Fibroblast of lung (primary cell): ENCODE data around the gene HDC. TPM values are rescaled to one million over a fixed set of nuclear protein-coding genes. Genes with fewer than 3 reads are reported as not detected.

Experiments used
- DNase-seq, 2 donors: peaks; one replicate each; pipeline versions ENCODE4 v3.0.0 to v3.0.0-alpha.2; 2010; ENCODE audit warnings: low read depth in 2 of 2
- H2AFZ ChIP-seq: 2 replicates; pipeline ENCODE4 v1.5.1; 2012; ENCODE audit warnings: low read length, control low read depth, inconsistent platforms
- H3K27ac ChIP-seq: 2 replicates; pipeline ENCODE4 v1.5.1; 2011; ENCODE audit warnings: low read length, control low read depth; ENCODE audit not compliant: insufficient read depth
- H3K27me3 ChIP-seq: 2 replicates; pipeline ENCODE4 v1.5.1; 2011; ENCODE audit warnings: mild to moderate bottlenecking, low read length; ENCODE audit not compliant: control insufficient read depth, insufficient read depth
- H3K36me3 ChIP-seq: 2 replicates; pipeline ENCODE4 v1.5.1; 2011; ENCODE audit warnings: low read length; ENCODE audit not compliant: control insufficient read depth, insufficient read depth
- H3K4me1 ChIP-seq: 2 replicates; pipeline ENCODE4 v1.5.1; 2011; ENCODE audit warnings: low read length; ENCODE audit not compliant: control insufficient read depth, insufficient read depth; ENCODE audit errors: extremely low read depth
- H3K4me2 ChIP-seq: 2 replicates; pipeline ENCODE4 v1.5.1; 2011; ENCODE audit warnings: low read length, control low read depth; ENCODE audit not compliant: insufficient read depth; ENCODE audit errors: extremely low read depth
- H3K4me3 ChIP-seq, 4 experiments: fragments of 200-600 bp in 1 of 4; sonication (generic) in 1 of 4; replicated peaks in 1 of 4; 2 replicates each; pipeline ENCODE4 v1.5.1; 2011 to 2016; ENCODE audit warnings: low read length in 4 of 4, low read depth in 3 of 4, mild to moderate bottlenecking in 3 of 4, control low read depth in 2 of 4, inconsistent platforms in 1 of 4, mixed read lengths in 1 of 4; ENCODE audit not compliant: insufficient read depth in 1 of 4; ENCODE audit errors: control extremely low read depth in 1 of 4
- H3K79me2 ChIP-seq: 2 replicates; pipeline ENCODE4 v1.5.1; 2012; ENCODE audit warnings: mild to moderate bottlenecking, low read length, inconsistent platforms; ENCODE audit not compliant: control insufficient read depth, insufficient read depth
- H3K9ac ChIP-seq: 2 replicates; pipeline ENCODE4 v1.5.1; 2011; ENCODE audit warnings: mild to moderate bottlenecking, low read length, control low read depth; ENCODE audit not compliant: insufficient read depth
- H3K9me3 ChIP-seq: 2 replicates; pipeline ENCODE4 v1.5.1; 2012; ENCODE audit warnings: low read depth, low read length; ENCODE audit not compliant: control insufficient read depth, insufficient read depth
- H4K20me1 ChIP-seq: 2 replicates; pipeline ENCODE4 v1.5.1; 2011; ENCODE audit warnings: low read length; ENCODE audit not compliant: control insufficient read depth, insufficient read depth; ENCODE audit errors: extremely low read depth
- EZH2 ChIP-seq: IDR thresholded peaks from 2 replicates; pipeline ENCODE4 v1.5.1; 2012; ENCODE audit warnings: low read length, control low read depth, mild to moderate bottlenecking; ENCODE audit errors: missing control alignments
- polyA plus RNA-seq, 2 donors: library from polyadenylated mRNA; depleted of rRNA in 1 of 2; stranded (reverse) in 1 of 2; unstranded in 1 of 2; fragments of >200 nt; gene quantifications; 2 replicates each; pipeline ENCODE4 v1.2.1, GENCODE V29; 2011 to 2012; ENCODE audit warnings: missing spikeins in 1 of 2
- total RNA-seq: library from RNA; depleted of rRNA; stranded (reverse); fragments of >200 nt; gene quantifications from 2 replicates; pipeline ENCODE4 v1.2.1, GENCODE V29; 2014
- TF ChIP-seq, protein P1 (sequence below), 2 donors: IDR thresholded peaks in 1 of 2; conservative IDR thresholded peaks in 1 of 2; 1 replicate in 1 of 2; 2 replicates in 1 of 2; pipeline ENCODE4 v1.5.1; 2011 to 2012; ENCODE audit warnings: low read length in 2 of 2, control low read depth in 1 of 2, inconsistent platforms in 1 of 2, low read depth in 1 of 2, mild to moderate bottlenecking in 1 of 2

Gene HDC
- total and polyA plus RNA-seq, 2 donors (not counting 1 experiment from before 2014, with no cell fraction given) = not detected

DNA sequence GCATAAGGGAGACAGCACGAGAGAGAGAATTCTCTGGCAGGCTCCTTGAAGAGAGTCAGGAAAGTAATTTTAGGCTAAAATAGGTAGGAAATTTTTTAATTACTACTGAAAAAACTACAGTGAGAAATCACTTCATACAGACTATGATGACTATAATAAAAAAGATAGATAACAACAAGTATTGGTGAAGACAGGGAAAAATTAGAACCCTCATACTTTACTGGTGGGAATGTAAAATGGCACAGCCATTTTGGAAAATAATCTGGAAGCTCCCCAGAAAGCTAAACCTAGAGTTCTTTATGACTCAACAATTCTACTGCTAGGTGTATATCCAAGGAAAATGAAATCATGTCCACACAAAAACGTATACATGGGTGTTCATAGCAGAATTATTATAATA lies 2.1 kb upstream of the HDC start:
- Histone ChIP-seq H3K27ac (no peak overlapping the region), H3K79me2 (no peaks in the 10 kb centered on the region), H4K20me1 (no peaks in the 10 kb centered on the region), H3K4me2 (no peak overlapping the region), H2AFZ (no peak overlapping the region), H3K27me3 (peaks cover under 1% of the 10 kb centered on the region), H3K9ac (no peak overlapping the region), H3K9me3 (no peaks in the 10 kb centered on the region), H3K36me3 (no peaks in the 10 kb centered on the region), H3K4me1 (no peaks in the 10 kb centered on the region), H3K4me3 (no peak overlapping the region)
- TF ChIP-seq EZH2 = no peak
- TF ChIP-seq, protein P1, sequence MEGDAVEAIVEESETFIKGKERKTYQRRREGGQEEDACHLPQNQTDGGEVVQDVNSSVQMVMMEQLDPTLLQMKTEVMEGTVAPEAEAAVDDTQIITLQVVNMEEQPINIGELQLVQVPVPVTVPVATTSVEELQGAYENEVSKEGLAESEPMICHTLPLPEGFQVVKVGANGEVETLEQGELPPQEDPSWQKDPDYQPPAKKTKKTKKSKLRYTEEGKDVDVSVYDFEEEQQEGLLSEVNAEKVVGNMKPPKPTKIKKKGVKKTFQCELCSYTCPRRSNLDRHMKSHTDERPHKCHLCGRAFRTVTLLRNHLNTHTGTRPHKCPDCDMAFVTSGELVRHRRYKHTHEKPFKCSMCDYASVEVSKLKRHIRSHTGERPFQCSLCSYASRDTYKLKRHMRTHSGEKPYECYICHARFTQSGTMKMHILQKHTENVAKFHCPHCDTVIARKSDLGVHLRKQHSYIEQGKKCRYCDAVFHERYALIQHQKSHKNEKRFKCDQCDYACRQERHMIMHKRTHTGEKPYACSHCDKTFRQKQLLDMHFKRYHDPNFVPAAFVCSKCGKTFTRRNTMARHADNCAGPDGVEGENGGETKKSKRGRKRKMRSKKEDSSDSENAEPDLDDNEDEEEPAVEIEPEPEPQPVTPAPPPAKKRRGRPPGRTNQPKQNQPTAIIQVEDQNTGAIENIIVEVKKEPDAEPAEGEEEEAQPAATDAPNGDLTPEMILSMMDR (conservative IDR thresholded peaks at IDR 0.05 in 1 of 2, IDR thresholded peaks at IDR 0.05 in 1 of 2; ENCODE audit: low read depth in 1 of 2, low read length in 2 of 2) = no peak
- DNase-seq = no peak

DNA sequence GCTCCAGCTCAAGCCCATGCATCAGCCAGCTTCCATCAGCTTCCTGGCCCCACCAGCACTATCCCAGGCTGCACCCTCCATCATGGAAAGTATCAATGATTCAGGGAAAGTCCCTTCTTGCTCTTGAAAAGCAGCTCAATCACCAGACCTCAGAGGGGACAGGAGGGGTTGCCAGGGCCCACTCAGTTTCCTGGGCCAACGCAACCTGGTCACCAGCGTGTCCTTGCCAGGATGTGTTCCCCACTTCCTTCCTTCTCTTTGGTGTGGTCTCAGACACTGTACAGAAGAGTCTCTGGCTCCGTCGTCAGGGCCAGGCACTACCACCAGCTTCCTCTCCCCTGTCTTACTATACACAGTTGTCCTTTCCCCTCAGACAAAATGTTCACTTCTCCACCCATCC lies 3.0 kb downstream of the HDC start:
- Histone ChIP-seq H3K79me2 (no peaks in the 10 kb centered on the region), H3K36me3 (no peaks in the 10 kb centered on the region), H3K27me3 (peaks cover 3% of the 10 kb centered on the region), H3K9ac (no peak overlapping the region), H2AFZ (no peak overlapping the region), H3K4me1 (no peaks in the 10 kb centered on the region), H3K4me2 (no peak overlapping the region), H4K20me1 (no peaks in the 10 kb centered on the region), H3K4me3 (no peak overlapping the region), H3K9me3 (no peaks in the 10 kb centered on the region), H3K27ac (no peak overlapping the region)
- DNase-seq = no peak
- TF ChIP-seq EZH2 = no peak
- TF ChIP-seq, protein P1 (conservative IDR thresholded peaks at IDR 0.05 in 1 of 2, IDR thresholded peaks at IDR 0.05 in 1 of 2; ENCODE audit: low read depth in 1 of 2, low read length in 2 of 2) = no peak

DNA sequence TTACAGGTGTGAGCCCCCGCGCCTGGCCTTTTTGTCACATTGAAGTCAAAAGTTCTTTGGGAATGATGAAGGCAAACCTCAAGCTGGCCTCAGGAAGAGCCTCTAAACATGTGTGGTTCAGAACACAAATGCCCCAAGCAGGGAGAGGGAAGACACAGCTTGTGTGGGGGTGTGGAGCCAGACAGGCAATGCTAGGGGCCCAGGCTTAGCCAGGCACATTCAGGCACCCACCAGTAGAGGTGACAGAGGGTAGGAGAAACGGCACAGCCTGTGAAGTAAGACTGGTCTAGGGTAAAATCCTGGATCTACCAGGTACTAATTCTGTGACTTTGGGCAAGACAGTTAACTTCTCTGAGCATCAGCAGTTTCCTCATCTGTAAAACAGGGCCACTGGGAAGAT lies 3.5 kb downstream of the HDC start:
- Histone ChIP-seq H3K79me2 (no peaks in the 10 kb centered on the region), H3K4me2 (no peak overlapping the region), H3K9me3 (no peaks in the 10 kb centered on the region), H3K36me3 (no peaks in the 10 kb centered on the region), H4K20me1 (no peaks in the 10 kb centered on the region), H3K4me1 (peaks cover under 1% of the 10 kb centered on the region), H3K4me3 (no peak overlapping the region), H3K9ac (no peak overlapping the region), H3K27ac (no peak overlapping the region), H3K27me3 (peaks cover 3% of the 10 kb centered on the region), H2AFZ (no peak overlapping the region)
- no peak for TF ChIP-seq EZH2
- TF ChIP-seq, protein P1 (conservative IDR thresholded peaks at IDR 0.05 in 1 of 2, IDR thresholded peaks at IDR 0.05 in 1 of 2; ENCODE audit: low read depth in 1 of 2, low read length in 2 of 2) = no peak
- no peak for DNase-seq
